Mesenchymal stem cell (in vitro differentiated cells and primary cell): ENCODE measurements around the gene NFKBIA.
A peak's percentile ranks its signal among the peaks of the same experiment; 100 is the strongest.
"Not testable (repeated sequence)": the region's sequence is repeated elsewhere in the genome, so short reads cannot be mapped to it uniquely, and the experiment has no call there.

Experiments used
- DNase-seq: peaks from one replicate; pipeline ENCODE4 v3.0.0-alpha.2; 2013
- H2AFZ ChIP-seq: one replicate; pipeline ENCODE4 v1.6.1; 2013; ENCODE audit warnings: low read depth, mild to moderate bottlenecking, control low read depth, inconsistent platforms, low read length, moderate library complexity
- H2AK5ac ChIP-seq: 2 replicates; pipeline ENCODE4 v1.6.1; 2013; ENCODE audit warnings: low read length, moderate library complexity, mild to moderate bottlenecking, inconsistent platforms; ENCODE audit not compliant: severe bottlenecking
- H2BK120ac ChIP-seq: one replicate; pipeline ENCODE4 v1.6.1; 2013; ENCODE audit warnings: low read depth, mild to moderate bottlenecking, inconsistent platforms, low read length, moderate library complexity
- H2BK12ac ChIP-seq, 2 experiments: one replicate each; pipeline ENCODE4 v1.6.1; 2013; ENCODE audit warnings: inconsistent platforms in 2 of 2, low read length in 2 of 2, mild to moderate bottlenecking in 2 of 2, moderate library complexity in 2 of 2, control low read depth in 1 of 2
- H2BK15ac ChIP-seq: one replicate; pipeline ENCODE4 v1.6.1; 2013; ENCODE audit warnings: mild to moderate bottlenecking, low read depth, inconsistent platforms; ENCODE audit not compliant: poor library complexity, severe bottlenecking
- H2BK5ac ChIP-seq: 2 replicates; pipeline ENCODE4 v1.6.1; 2013; ENCODE audit warnings: low read depth, mild to moderate bottlenecking, low read length, control low read depth, inconsistent platforms; ENCODE audit not compliant: poor library complexity, severe bottlenecking
- H3K14ac ChIP-seq, 2 experiments: one replicate each; pipeline ENCODE4 v1.6.1; 2013; ENCODE audit warnings: inconsistent platforms in 2 of 2, low read length in 2 of 2, control low read depth in 1 of 2, mild to moderate bottlenecking in 1 of 2, moderate library complexity in 1 of 2
- H3K18ac ChIP-seq, 2 experiments: one replicate each; pipeline ENCODE4 v1.6.1; 2013; ENCODE audit warnings: inconsistent platforms in 2 of 2, low read length in 2 of 2, control low read depth in 1 of 2, low read depth in 1 of 2, mild to moderate bottlenecking in 1 of 2
- H3K23ac ChIP-seq, 2 experiments: one replicate each; pipeline ENCODE4 v1.6.1; 2013; ENCODE audit warnings: inconsistent platforms in 2 of 2, low read length in 2 of 2, mild to moderate bottlenecking in 2 of 2, moderate library complexity in 2 of 2, control low read depth in 1 of 2
- H3K27ac ChIP-seq: 2 replicates; pipeline ENCODE4 v1.5.1; 2013; ENCODE audit warnings: mild to moderate bottlenecking, moderate library complexity, low read length, control low read depth, inconsistent platforms; ENCODE audit not compliant: poor library complexity, severe bottlenecking
- H3K27me3 ChIP-seq, 2 experiments: 2 replicates each; pipeline versions ENCODE4 v1.6.1 to v1.7.0; 2013; ENCODE audit warnings: low read length in 2 of 2, mild to moderate bottlenecking in 2 of 2, moderate library complexity in 2 of 2, control low read depth in 1 of 2, inconsistent platforms in 1 of 2; ENCODE audit not compliant: control insufficient read depth in 1 of 2, insufficient read depth in 1 of 2
- H3K36me3 ChIP-seq, 2 experiments: 2 replicates each; pipeline versions ENCODE4 v1.6.1 to v1.7.0; 2013; ENCODE audit warnings: low read length in 2 of 2, control low read depth in 1 of 2, inconsistent platforms in 1 of 2, low read depth in 1 of 2, mild to moderate bottlenecking in 1 of 2; ENCODE audit not compliant: insufficient read depth in 2 of 2, control insufficient read depth in 1 of 2
- H3K4ac ChIP-seq, 2 experiments: one replicate each; pipeline ENCODE4 v1.6.1; 2013; ENCODE audit warnings: inconsistent platforms in 2 of 2, low read length in 2 of 2, mild to moderate bottlenecking in 2 of 2, moderate library complexity in 2 of 2, control low read depth in 1 of 2, low read depth in 1 of 2
- H3K4me1 ChIP-seq: 2 replicates; pipeline ENCODE4 v1.6.1; 2013; ENCODE audit warnings: low read depth, low read length, control low read depth; ENCODE audit not compliant: control insufficient read depth, insufficient read depth
- H3K4me2 ChIP-seq: 2 replicates; pipeline ENCODE4 v1.6.1; 2013; ENCODE audit warnings: low read length, mild to moderate bottlenecking, inconsistent platforms; ENCODE audit not compliant: poor library complexity, severe bottlenecking
- H3K4me3 ChIP-seq, 2 experiments: 2 replicates each; pipeline versions ENCODE4 v1.5.1 to v1.7.0; 2013; ENCODE audit warnings: low read length in 2 of 2, mild to moderate bottlenecking in 2 of 2, control low read depth in 1 of 2, low read depth in 1 of 2; ENCODE audit not compliant: insufficient read depth in 1 of 2
- H3K79me1 ChIP-seq: replicated peaks from 2 replicates; pipeline ENCODE4 v1.6.1; 2013; ENCODE audit warnings: mild to moderate bottlenecking, control low read depth, low read length, inconsistent platforms; ENCODE audit not compliant: poor library complexity, severe bottlenecking
- H3K9ac ChIP-seq: 2 replicates; pipeline ENCODE4 v1.7.0; 2013; ENCODE audit warnings: mild to moderate bottlenecking, low read length, moderate library complexity
- H3K9me3 ChIP-seq: 2 replicates; pipeline ENCODE4 v1.7.0; 2013; ENCODE audit warnings: mild to moderate bottlenecking, low read length; ENCODE audit not compliant: control insufficient read depth
- H4K8ac ChIP-seq: one replicate; pipeline ENCODE4 v1.6.1; 2013; ENCODE audit warnings: inconsistent platforms, mild to moderate bottlenecking, low read length, moderate library complexity
- H4K91ac ChIP-seq: one replicate; pipeline ENCODE4 v1.6.1; 2013; ENCODE audit warnings: mild to moderate bottlenecking, low read length, inconsistent platforms
- WGBS: methylation state at CpG from one replicate; pipeline ENCODE4 v1.1.7; 2013; ENCODE audit warnings: mixed read lengths; 5-methylcytosine and 5-hydroxymethylcytosine counted together

The NFKBIA gene

DNA sequence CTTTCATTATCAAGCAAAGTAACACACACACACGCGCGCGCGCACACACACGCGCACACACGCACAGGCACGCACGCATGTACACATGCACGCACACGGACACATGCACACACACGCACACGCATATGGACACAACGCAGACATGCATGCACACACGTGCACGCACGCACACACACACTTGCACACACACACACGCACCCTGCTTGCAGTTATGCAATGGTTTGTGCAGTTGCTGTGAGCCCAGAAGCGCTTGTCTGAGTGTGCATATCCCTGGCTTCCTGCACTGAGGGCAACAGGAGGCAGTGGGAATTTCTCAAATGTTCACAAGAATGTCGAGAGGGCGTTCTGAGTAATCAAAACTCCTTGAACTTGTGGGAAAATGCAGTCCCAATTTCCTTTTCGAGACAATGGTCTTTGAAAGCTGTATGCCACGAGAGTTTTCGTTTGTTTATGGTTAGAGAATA is 41.6 kb downstream of the NFKBIA start:
- Histone ChIP-seq H3K36me3 (no peaks in the 10 kb centered on the region), H2BK5ac (no peak overlapping the region), H3K9ac (no peak overlapping the region), H3K4me2 (no peak overlapping the region), H4K91ac (peak overlapping the region; percentile 92), H3K4me1 (peaks cover 33% of the 10 kb centered on the region), H4K8ac (peak overlapping the region; percentile 89), H2BK12ac (peak overlapping the region in 1 of 2 experiments; percentile 99), H3K14ac (peak overlapping the region in 1 of 2 experiments; percentile 92), H3K4me3 (no peak overlapping the region), H3K27ac (no peak overlapping the region), H3K4ac (peak overlapping the region in 1 of 2 experiments; percentile 85), H2BK15ac (no peak overlapping the region), H2BK120ac (no peak overlapping the region), H2AK5ac (no peak overlapping the region), H3K79me1 (no peaks in the 10 kb centered on the region), H3K23ac (no peak overlapping the region), H2AFZ (no peak overlapping the region), H3K9me3 (no peaks in the 10 kb centered on the region), H3K18ac (peak overlapping the region; percentile 78 to 91), H3K27me3 (no peaks in the 10 kb centered on the region)
- DNase-seq = peak; percentile 88
- 75% methylated on average over 25 of the region's 25 CpGs for WGBS

DNA sequence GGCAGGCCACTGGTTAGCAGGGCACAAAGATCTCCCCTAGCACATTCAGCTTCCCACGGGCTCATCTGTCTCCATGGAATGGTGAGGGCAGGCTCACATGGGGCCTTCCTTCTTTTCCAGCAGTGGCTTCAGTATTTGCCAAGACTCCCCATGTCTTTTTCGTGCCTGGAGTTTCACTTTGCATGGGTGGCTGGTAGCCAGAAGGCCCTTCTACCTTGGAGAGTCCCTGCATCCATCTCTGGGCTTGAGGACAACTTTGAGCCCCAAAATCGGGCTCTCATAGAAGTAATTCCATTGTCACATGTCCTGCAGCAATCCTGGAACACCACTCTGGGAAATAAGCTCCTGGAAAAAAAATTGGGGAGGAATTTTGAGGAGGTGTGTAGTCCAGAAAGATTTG is 42.1 kb downstream of the NFKBIA start:
- Histone ChIP-seq H3K36me3 (no peaks in the 10 kb centered on the region), H3K9me3 (no peaks in the 10 kb centered on the region), H2BK15ac (no peak overlapping the region), H3K4me1 (peaks cover 30% of the 10 kb centered on the region), H2AFZ (no peak overlapping the region), H2AK5ac (no peak overlapping the region), H3K23ac (no peak overlapping the region), H3K9ac (no peak overlapping the region), H2BK5ac (no peak overlapping the region), H3K27me3 (no peaks in the 10 kb centered on the region), H3K4me2 (no peak overlapping the region), H3K18ac (peak overlapping the region in 1 of 2 experiments; percentile 28), H2BK120ac (no peak overlapping the region), H3K27ac (no peak overlapping the region), H2BK12ac (peak overlapping the region in 1 of 2 experiments; percentile 70), H3K4ac (peak overlapping the region in 1 of 2 experiments; percentile 17), H3K14ac (no peak overlapping the region), H4K8ac (peak overlapping the region; percentile 3), H3K4me3 (no peak overlapping the region), H3K79me1 (no peaks in the 10 kb centered on the region), H4K91ac (no peak overlapping the region)
- WGBS = 76% methylated on average over 2 of the region's 3 CpGs
- DNase-seq = peak; percentile 45

DNA sequence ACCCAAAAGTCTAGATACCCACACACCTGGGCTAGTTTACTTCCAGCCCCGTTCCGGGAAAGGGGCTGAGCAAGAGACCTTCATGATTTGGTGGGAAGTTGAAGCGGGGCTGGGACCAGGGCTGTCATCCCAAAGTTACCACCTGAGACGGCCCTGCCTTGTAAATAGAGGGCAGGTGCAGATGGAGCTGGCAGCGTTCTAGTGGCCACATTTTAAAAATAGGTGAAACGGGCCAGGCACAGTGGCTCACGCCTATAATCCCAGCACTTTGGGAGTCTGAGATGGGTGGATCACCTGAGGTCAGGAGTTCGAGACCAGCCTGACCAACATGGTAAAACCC is 43.4 kb downstream of the NFKBIA start:
- Histone ChIP-seq H3K9ac (no peak overlapping the region), H2AK5ac (no peak overlapping the region), H2BK5ac (no peak overlapping the region), H3K36me3 (no peaks in the 10 kb centered on the region), H3K79me1 (no peaks in the 10 kb centered on the region), H2BK15ac (no peak overlapping the region), H3K27me3 (no peaks in the 10 kb centered on the region), H2BK120ac (no peak overlapping the region), H4K91ac (no peak overlapping the region), H3K4me3 (no peak overlapping the region), H3K27ac (no peak overlapping the region), H2BK12ac (no peak overlapping the region), H3K4me1 (peaks cover 17% of the 10 kb centered on the region), H3K4me2 (no peak overlapping the region), H3K4ac (no peak overlapping the region), H3K18ac (no peak overlapping the region), H3K9me3 (no peaks in the 10 kb centered on the region), H3K14ac (no peak overlapping the region), H2AFZ (no peak overlapping the region), H4K8ac (no peak overlapping the region), H3K23ac (no peak overlapping the region)
- no peak for DNase-seq
- WGBS = 95% methylated on average over 8 of the region's 8 CpGs

- H2BK5ac ChIP-seq, H3K4me2 ChIP-seq, H3K27me3 ChIP-seq, H3K79me1 ChIP-seq, DNase-seq, H3K4me3 ChIP-seq, H3K4me1 ChIP-seq, H2BK15ac ChIP-seq, H3K27ac ChIP-seq, H3K14ac ChIP-seq, H3K4ac ChIP-seq, H3K9ac ChIP-seq, H2AFZ ChIP-seq, H4K8ac ChIP-seq, H4K91ac ChIP-seq, H3K23ac ChIP-seq, H2AK5ac ChIP-seq, H3K9me3 ChIP-seq, H3K36me3 ChIP-seq, H2BK12ac ChIP-seq, H2BK120ac ChIP-seq, H3K18ac ChIP-seq: not testable (repeated sequence)
- WGBS = 84% methylated on average over 5 of the region's 7 CpGs
Observed at GRCh38 chr14:35359655-35360054, 44.9 kb downstream of the NFKBIA start.
